PC-9 (cell line): ENCODE results near the gene R3HDM2. TPM values are rescaled to one million over a fixed set of nuclear protein-coding genes. Genes with fewer than 3 reads are reported as not detected.

Source experiments
- BruUV-seq: library from RNA; stranded (reverse); fragments of 400-500 nt; replicated peaks from 2 replicates; lab custom pipeline; 2021; lab: Mats Ljungman, UMichigan
- CTCF ChIA-PET: fragments of 300-600 bp; sonication (Branson Sonifier 250); formaldehyde crosslinking; loops from one replicate; lab custom pipeline; 2022; ENCODE audit warnings: antibody characterized with exemption; lab: Charles Lee
- POLR2A ChIA-PET: fragments of 300-600 bp; sonication (Branson Sonifier 250); formaldehyde crosslinking; loops from one replicate; lab custom pipeline; 2022; ENCODE audit warnings: antibody characterized with exemption; ENCODE audit not compliant: unreplicated experiment; lab: Charles Lee
- DNase-seq, 2 experiments: peaks; one replicate each; pipeline versions ENCODE4 v3.0.0 to v3.0.0-alpha.2; 2015 to 2022; ENCODE audit warnings: mixed read lengths in 1 of 2
- H2AFZ ChIP-seq: fragments of 200-600 bp; sonication (generic); 2 replicates; pipeline ENCODE4 v1.8.1; 2017; ENCODE audit warnings: antibody characterized with exemption
- H3F3A ChIP-seq: fragments of 200-600 bp; sonication (generic); 2 replicates; pipeline ENCODE4 v1.8.1; 2017; ENCODE audit warnings: antibody characterized with exemption, mild to moderate bottlenecking, low read depth; ENCODE audit not compliant: insufficient read depth
- H3K27ac ChIP-seq: fragments of 200-600 bp; sonication (generic); 2 replicates; pipeline ENCODE4 v1.6.1; 2016; ENCODE audit warnings: mixed run types
- H3K27me3 ChIP-seq: fragments of 200-600 bp; sonication (generic); 2 replicates; pipeline ENCODE4 v1.6.1; 2016; ENCODE audit warnings: low read depth, mixed run types; ENCODE audit not compliant: insufficient read depth
- H3K36me3 ChIP-seq: fragments of 200-600 bp; sonication (generic); 2 replicates; pipeline ENCODE4 v1.6.1; 2016; ENCODE audit warnings: low read depth, mixed run types
- H3K4me1 ChIP-seq: fragments of 200-600 bp; sonication (generic); replicated peaks from 2 replicates; pipeline ENCODE4 v1.6.1; 2016; ENCODE audit warnings: mixed run types; ENCODE audit not compliant: insufficient read depth
- H3K4me2 ChIP-seq: fragments of 200-600 bp; sonication (generic); 2 replicates; pipeline ENCODE4 v1.6.1; 2017; ENCODE audit warnings: mixed run types
- H3K4me3 ChIP-seq: fragments of 200-600 bp; sonication (generic); 2 replicates; pipeline ENCODE4 v1.6.1; 2016; ENCODE audit warnings: mixed run types
- H3K79me2 ChIP-seq: fragments of 200-600 bp; sonication (generic); 2 replicates; pipeline ENCODE4 v1.6.1; 2017; ENCODE audit warnings: low read depth, mixed run types
- H3K9me2 ChIP-seq: fragments of 200-600 bp; sonication (generic); 2 replicates; pipeline ENCODE4 v1.8.1; 2017; ENCODE audit warnings: mild to moderate bottlenecking; ENCODE audit not compliant: insufficient read depth
- H3K9me3 ChIP-seq: fragments of 200-600 bp; sonication (generic); 2 replicates; pipeline ENCODE4 v1.8.1; 2016; ENCODE audit warnings: low read depth; ENCODE audit not compliant: insufficient read depth
- H4K20me1 ChIP-seq: fragments of 200-600 bp; sonication (generic); 2 replicates; pipeline ENCODE4 v1.8.1; 2017; ENCODE audit not compliant: insufficient read depth
- CTCF ChIP-seq: fragments of 200-600 bp; sonication (generic); conservative IDR thresholded peaks from 2 replicates; pipeline ENCODE4 v1.6.1; 2017; ENCODE audit warnings: mixed run types, antibody characterized with exemption, mild to moderate bottlenecking, moderate library complexity
- EZH2 ChIP-seq: fragments of 200-600 bp; sonication (generic); IDR thresholded peaks from 2 replicates; pipeline ENCODE4 v1.8.0; 2017; ENCODE audit warnings: antibody characterized with exemption, low read depth
- intact Hi-C: fragments of 100-400 bp; cut with micrococcal nuclease; formaldehyde crosslinking; loops from one replicate; pipeline ENCODE4 v1.10.0; 2022; ENCODE audit not compliant: unreplicated experiment
- total RNA-seq: library from RNA; stranded (reverse); gene quantifications from 2 replicates; pipeline ENCODE4 v1.2.3, GENCODE V29; 2021

R3HDM2 gene
- total RNA-seq, 1 experiment from 2014 or later: 65.1 TPM

- Histone ChIP-seq H3K4me1 (peaks cover 22% of the 10 kb centered on the region), H3K4me2 (no peak overlapping the region), H3K27ac (no peak overlapping the region), H3K4me3 (no peak overlapping the region), H3K79me2 (peaks cover 38% of the 10 kb centered on the region), H2AFZ (no peak overlapping the region), H3K27me3 (no peaks in the 10 kb centered on the region; the same call in 1 of the 2 replicates), H3F3A (peaks cover 74% of the 10 kb centered on the region), H3K9me3 (no peaks in the 10 kb centered on the region), H3K36me3 (peaks cover 38% of the 10 kb centered on the region), H3K9me2 (no peaks in the 10 kb centered on the region), H4K20me1 (peaks cover 28% of the 10 kb centered on the region)
- TF ChIP-seq EZH2: no peak
- TF ChIP-seq CTCF: no peak
- ChIA-PET POLR2A (no interaction called here), CTCF (no interaction called here)
- no peak for DNase-seq
- intact Hi-C loops: no loop called here
- BruUV-seq: no TSS peak
These were observed 196.6 kb downstream of the R3HDM2 start for GRCh38 chr12:57234233-57234570.

DNA sequence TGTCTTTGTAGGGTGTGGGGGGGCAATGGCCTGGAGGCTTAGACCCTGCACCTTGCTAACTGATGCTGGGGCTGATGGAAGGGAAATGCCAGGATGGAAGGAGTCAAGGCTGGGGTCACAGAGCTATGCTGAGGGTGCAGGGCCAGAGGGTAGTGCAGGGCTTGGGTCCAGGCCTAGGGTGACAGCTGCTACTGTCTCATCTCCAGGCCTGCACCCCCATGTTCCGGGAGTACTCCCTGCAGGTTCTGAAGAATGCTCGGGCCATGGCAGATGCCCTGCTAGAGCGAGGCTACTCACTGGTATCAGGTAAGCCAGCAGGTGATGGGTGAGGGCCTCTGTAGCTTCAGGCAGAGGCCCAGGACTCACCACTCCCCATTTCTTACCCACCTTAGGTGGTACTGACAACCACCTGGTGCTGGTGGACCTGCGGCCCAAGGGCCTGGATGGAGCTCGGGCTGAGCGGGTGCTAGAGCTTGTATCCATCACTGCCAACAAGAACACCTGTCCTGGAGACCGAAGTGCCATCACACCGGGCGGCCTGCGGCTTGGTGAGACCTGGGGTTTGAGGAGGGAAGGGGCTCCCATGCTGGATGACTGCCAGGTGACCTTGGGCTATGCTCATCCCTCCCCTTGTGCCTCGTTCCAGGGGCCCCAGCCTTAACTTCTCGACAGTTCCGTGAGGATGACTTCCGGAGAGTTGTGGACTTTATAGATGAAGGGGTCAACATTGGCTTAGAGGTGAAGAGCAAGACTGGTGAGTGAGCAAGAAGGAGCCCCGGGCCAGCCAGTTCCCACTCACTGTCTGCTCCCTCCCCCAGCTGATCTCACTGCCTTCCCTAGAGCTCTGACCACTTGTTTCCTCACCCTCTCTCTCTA, 197.2 kb downstream of the R3HDM2 start:
- TF ChIP-seq EZH2: no peak
- TF ChIP-seq CTCF: no peak
- no TSS peak for BruUV-seq
- no peak for DNase-seq
- H3K36me3 ChIP-seq: peaks cover 38% of the 10 kb centered on the region
- POLR2A ChIA-PET: no interaction called here
- peaks cover 28% of the 10 kb centered on the region for H4K20me1 ChIP-seq
- H3K4me3 ChIP-seq: no peak overlapping the region
- H3K4me1 ChIP-seq: peaks cover 26% of the 10 kb centered on the region
- CTCF ChIA-PET: no interaction called here
- no peaks in the 10 kb centered on the region for H3K27me3 ChIP-seq
- H3K9me2 ChIP-seq: no peaks in the 10 kb centered on the region
- H3K27ac ChIP-seq: no peak overlapping the region
- H3K79me2 ChIP-seq: peaks cover 44% of the 10 kb centered on the region
- intact Hi-C loops: no loop called here
- H3F3A ChIP-seq: peaks cover 78% of the 10 kb centered on the region
- H3K4me2 ChIP-seq: no peak overlapping the region
- H2AFZ ChIP-seq: no peak overlapping the region
- no peaks in the 10 kb centered on the region for H3K9me3 ChIP-seq

GRCh38 chr12:57232156-57232756, 198.6 kb downstream of the R3HDM2 start:
- Histone ChIP-seq H4K20me1 (peaks cover 28% of the 10 kb centered on the region), H3K4me2 (peak overlapping the region; percentile 97), H3K9me2 (no peaks in the 10 kb centered on the region), H3K4me3 (no peak overlapping the region; the same call in 1 of the 2 replicates), H3K4me1 (peaks cover 33% of the 10 kb centered on the region), H2AFZ (no peak overlapping the region), H3K27ac (no peak overlapping the region), H3K79me2 (peaks cover 45% of the 10 kb centered on the region), H3K9me3 (no peaks in the 10 kb centered on the region), H3F3A (peaks cover 68% of the 10 kb centered on the region), H3K36me3 (peaks cover 38% of the 10 kb centered on the region), H3K27me3 (no peaks in the 10 kb centered on the region)
- intact Hi-C loops: no loop called here
- CTCF ChIA-PET: no interaction called here
- no peak for TF ChIP-seq EZH2
- TF ChIP-seq CTCF: no peak
- no TSS peak for BruUV-seq
- POLR2A ChIA-PET: interaction anchor here (0.6 kb wide), 1 partner anchor 61 kb away, joined by 3 read pairs; no protein-coding TSS in a partner anchor
- no peak for DNase-seq
